NT2/D1 (cell line): ENCODE results near the gene CEACAM21.

ENCODE experiments used
- SUZ12 ChIP-seq: IDR thresholded peaks from 2 replicates; pipeline ENCODE4 v1.6.1; 2011; ENCODE audit not compliant: insufficient read length, insufficient read depth; ENCODE audit errors: extremely low read depth
- YY1 ChIP-seq: IDR thresholded peaks from 2 replicates; pipeline ENCODE4 v1.6.1; 2011; ENCODE audit not compliant: insufficient read length, insufficient read depth
- ZNF274 ChIP-seq: IDR thresholded peaks from 2 replicates; pipeline ENCODE4 v1.6.1; 2011; ENCODE audit warnings: mild to moderate bottlenecking, low read depth, low read length

DNA sequence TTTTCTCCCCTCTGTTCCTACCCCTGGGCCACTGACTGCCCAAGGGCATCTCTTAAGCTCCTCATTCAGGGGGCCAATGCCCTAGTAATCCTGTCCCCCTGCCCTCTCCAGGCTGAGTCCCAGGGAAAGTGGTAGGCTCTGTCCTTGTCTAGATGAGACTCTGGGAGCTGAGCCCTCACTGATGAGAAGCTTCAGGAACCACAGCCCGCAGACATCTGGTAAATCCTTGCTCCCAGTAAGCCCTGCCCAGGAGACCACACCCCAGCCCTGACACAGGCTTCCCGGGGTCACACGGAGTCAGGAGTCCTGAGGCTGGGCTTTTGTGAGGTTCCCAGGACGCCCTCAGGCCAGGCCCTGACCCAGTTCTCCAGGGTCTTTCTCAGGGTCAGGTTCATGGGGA is 49.0 kb downstream of the CEACAM21 start:
- TF ChIP-seq YY1 = no peak
- TF ChIP-seq ZNF274 = no peak
- TF ChIP-seq SUZ12 = no peak
